Measurements from ENCODE around the gene ESPN. TPM values are rescaled to one million over a fixed set of nuclear protein-coding genes. Genes with fewer than 3 reads are reported as not detected.

ESPN gene, protein sequence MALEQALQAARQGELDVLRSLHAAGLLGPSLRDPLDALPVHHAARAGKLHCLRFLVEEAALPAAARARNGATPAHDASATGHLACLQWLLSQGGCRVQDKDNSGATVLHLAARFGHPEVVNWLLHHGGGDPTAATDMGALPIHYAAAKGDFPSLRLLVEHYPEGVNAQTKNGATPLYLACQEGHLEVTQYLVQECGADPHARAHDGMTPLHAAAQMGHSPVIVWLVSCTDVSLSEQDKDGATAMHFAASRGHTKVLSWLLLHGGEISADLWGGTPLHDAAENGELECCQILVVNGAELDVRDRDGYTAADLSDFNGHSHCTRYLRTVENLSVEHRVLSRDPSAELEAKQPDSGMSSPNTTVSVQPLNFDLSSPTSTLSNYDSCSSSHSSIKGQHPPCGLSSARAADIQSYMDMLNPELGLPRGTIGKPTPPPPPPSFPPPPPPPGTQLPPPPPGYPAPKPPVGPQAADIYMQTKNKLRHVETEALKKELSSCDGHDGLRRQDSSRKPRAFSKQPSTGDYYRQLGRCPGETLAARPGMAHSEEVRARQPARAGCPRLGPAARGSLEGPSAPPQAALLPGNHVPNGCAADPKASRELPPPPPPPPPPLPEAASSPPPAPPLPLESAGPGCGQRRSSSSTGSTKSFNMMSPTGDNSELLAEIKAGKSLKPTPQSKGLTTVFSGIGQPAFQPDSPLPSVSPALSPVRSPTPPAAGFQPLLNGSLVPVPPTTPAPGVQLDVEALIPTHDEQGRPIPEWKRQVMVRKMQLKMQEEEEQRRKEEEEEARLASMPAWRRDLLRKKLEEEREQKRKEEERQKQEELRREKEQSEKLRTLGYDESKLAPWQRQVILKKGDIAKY
- total RNA-seq: 1 to 10 TPM in 4 of 7 donors, under 1 TPM in 2, not detected in 1; 0.43 to 6.0 (median 1.5) TPM
- polyA plus RNA-seq: under 1 TPM; 0.26 to 0.54 (median 0.50) TPM
- long read RNA-seq, donor 1, partial matches to known transcripts: 14 of 14 reads
- long read RNA-seq, donor 1, other reads (novel, unspliced or antisense): 0 of 14 reads
- long read RNA-seq, donor 2: 0 reads

DNA sequence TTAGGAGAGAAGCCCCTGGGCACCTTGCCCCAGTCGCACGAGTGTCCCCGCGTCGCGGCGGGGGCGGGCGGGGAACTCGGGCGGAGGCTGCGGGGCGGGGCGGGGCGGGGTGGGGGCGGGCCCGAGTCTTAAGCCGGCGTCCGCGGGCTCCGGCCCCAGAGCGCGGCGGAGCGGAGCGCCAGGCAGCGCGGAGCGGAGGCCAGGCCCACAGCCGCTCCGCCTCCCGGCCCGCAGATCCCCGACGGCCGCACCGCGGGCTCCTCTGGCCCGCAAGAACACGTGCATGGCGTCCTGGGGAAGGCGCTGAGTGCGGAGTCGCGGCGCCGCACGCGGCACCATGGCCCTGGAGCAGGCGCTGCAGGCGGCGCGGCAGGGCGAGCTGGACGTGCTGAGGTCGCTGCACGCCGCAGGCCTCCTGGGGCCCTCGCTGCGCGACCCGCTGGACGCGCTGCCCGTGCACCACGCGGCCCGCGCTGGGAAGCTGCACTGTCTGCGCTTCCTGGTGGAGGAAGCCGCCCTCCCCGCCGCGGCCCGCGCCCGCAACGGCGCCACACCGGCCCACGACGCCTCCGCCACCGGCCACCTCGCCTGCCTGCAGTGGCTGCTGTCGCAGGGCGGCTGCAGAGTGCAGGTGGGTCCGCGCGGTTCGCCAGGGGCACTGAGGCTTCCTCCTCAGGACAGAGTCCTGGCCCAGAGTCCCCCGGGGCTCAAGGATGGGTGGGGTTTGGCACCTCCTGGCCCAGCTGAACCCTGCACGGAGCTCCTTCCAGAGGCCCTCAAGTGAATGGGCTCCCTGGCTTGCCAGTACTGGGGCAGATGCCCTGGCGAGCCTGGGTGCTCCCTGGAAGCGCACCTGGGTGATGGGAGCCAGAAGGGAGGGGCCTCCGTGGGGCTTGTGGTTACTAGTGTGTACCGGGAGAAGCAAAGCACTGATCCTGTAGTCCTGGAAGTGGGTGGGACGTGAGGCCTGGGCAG, at the start of gene ESPN:
Gene ESPN (plus strand): TSS at position 158 of the 975 bp plus-strand sequence. CDS start 180 bp downstream, at position 338.
- Histone ChIP-seq H3K9me3 (no peaks in the 10 kb centered on the region), H3K4me3 (peak within 1 kb of the TSS in 7 of 8 donors; percentile 23 to 70 (median 36)), H3K27me3 (replicated peaks in 1 of 7) (peaks cover 12 to 100% (median 62%) of the 10 kb centered on the region in 7 donors), H3K36me3 (no peaks in the 10 kb centered on the region), H3K4me1 (peaks cover 19 to 45% (median 37%) of the 10 kb centered on the region in 6 donors), H3K27ac (no peak within 1 kb of the TSS)
- WGBS, 5 donors: 5 to 8% (median 6%) methylated on average over 37 to 99 of the region's 99 CpGs
- TF ChIP-seq, protein P1, sequence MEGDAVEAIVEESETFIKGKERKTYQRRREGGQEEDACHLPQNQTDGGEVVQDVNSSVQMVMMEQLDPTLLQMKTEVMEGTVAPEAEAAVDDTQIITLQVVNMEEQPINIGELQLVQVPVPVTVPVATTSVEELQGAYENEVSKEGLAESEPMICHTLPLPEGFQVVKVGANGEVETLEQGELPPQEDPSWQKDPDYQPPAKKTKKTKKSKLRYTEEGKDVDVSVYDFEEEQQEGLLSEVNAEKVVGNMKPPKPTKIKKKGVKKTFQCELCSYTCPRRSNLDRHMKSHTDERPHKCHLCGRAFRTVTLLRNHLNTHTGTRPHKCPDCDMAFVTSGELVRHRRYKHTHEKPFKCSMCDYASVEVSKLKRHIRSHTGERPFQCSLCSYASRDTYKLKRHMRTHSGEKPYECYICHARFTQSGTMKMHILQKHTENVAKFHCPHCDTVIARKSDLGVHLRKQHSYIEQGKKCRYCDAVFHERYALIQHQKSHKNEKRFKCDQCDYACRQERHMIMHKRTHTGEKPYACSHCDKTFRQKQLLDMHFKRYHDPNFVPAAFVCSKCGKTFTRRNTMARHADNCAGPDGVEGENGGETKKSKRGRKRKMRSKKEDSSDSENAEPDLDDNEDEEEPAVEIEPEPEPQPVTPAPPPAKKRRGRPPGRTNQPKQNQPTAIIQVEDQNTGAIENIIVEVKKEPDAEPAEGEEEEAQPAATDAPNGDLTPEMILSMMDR (IDR thresholded peaks at IDR 0.05 in 8 of 11, conservative IDR thresholded peaks at IDR 0.05 in 3 of 11): no peak
- TF ChIP-seq POLR2A (IDR thresholded peaks at IDR 0.05) (no peak), POLR2AphosphoS5 (IDR thresholded peaks at IDR 0.05) (no peak)
- intact Hi-C loops (cut with DNase I; ENCODE audit: low total_unique reads): no loop called here
- DNase-seq: no peak

DNA sequence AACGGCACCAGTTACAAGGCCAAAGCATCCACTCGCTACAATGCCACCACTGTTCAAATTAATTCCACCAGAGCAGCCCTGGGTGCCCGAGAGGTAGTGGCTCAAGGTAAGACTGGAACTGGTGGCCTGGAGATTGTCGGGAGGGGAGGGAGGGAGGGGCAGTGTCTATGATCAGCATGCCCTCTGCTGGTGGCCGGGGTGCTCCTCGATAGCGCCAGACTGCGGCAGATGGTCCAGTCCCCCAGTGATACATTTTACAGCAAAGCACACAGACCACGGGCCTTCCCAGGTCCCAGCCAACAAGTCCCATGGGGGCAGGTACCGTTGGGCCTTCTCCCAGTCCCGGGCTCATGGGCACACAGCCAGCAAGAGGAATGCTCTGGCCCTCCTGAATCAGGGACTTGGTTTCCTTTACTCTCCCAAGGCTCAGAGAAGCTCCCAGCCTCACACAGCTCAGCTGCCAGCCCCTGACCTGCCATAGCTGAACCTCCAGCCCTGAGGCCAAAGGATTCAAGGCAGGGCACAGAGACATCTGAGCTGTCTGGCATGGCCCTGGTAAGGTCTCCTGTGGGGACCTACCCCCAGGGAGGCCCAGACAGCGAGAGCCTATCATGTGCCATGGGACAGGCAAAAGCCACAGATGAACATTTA, 46.4 kb upstream of the ESPN start:
- Histone ChIP-seq H3K36me3 (no peaks in the 10 kb centered on the region), H3K9me3 (peaks cover 0 to 7% (median 0%) of the 10 kb centered on the region in 8 donors), H3K27ac (no peak overlapping the region), H3K4me3 (no peak overlapping the region), H3K27me3 (replicated peaks in 1 of 7) (no peaks in the 10 kb centered on the region), H3K4me1 (no peaks in the 10 kb centered on the region)
- TF ChIP-seq, protein P1 (IDR thresholded peaks at IDR 0.05 in 8 of 11, conservative IDR thresholded peaks at IDR 0.05 in 3 of 11): no peak
- no peak for TF ChIP-seq POLR2AphosphoS5 (IDR thresholded peaks at IDR 0.05)
- TF ChIP-seq POLR2A (IDR thresholded peaks at IDR 0.05): no peak
- WGBS, 5 donors: 70 to 86% (median 84%) methylated on average over 10 to 12 of the region's 12 CpGs
- DNase-seq: no peak
- intact Hi-C loops (cut with DNase I; ENCODE audit: low total_unique reads): no loop called here

DNA sequence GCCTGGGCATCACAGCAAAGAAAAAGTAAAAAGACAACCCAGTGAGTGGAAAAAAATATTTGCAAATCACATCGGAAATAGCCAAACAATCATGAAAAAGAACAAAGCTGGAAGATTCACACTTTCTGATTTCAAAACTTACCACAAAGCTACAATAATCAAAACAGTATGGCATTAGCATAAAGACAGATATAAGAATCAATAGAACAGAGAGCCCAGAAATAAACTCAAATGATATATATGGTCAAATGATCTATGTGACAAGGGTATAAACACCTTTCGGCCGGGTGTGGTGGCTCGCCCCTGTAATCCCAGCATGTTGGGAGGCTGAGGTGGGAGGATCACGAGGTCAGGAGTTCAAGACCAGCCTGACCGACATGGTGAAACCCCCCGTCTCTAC, 44.5 kb upstream of the ESPN start:
- Histone ChIP-seq H3K4me1 (peaks cover 0 to under 1% (median 0%) of the 10 kb centered on the region in 6 donors), H3K27ac (no peak overlapping the region), H3K36me3 (no peaks in the 10 kb centered on the region), H3K4me3 (no peak overlapping the region), H3K27me3 (replicated peaks in 1 of 7) (no peaks in the 10 kb centered on the region), H3K9me3 (peaks cover 0 to 14% (median 0%) of the 10 kb centered on the region in 8 donors)
- intact Hi-C loops (cut with DNase I; ENCODE audit: low total_unique reads): no loop called here
- WGBS, 5 donors: 91 to 96% (median 93%) methylated on average over 7 of the region's 7 CpGs
- DNase-seq: no peak
- TF ChIP-seq POLR2AphosphoS5 (IDR thresholded peaks at IDR 0.05): no peak
- TF ChIP-seq POLR2A (IDR thresholded peaks at IDR 0.05): no peak
- TF ChIP-seq, protein P1 (IDR thresholded peaks at IDR 0.05 in 8 of 11, conservative IDR thresholded peaks at IDR 0.05 in 3 of 11): no peak

Measured in spleen (tissue), 13 donors.